Lower lobe of right lung (tissue), 2 donors: Measurements from ENCODE around the gene DNAJC21. TPM values are rescaled to one million over a fixed set of nuclear protein-coding genes. Genes with fewer than 3 reads are reported as not detected.

Source experiments
- ATAC-seq, 2 donors: fragments of 200-7000 bp; cut with Tn5 transposase; one replicate each; pipeline ENCODE4 v1.9.1; 2020 to 2022; ENCODE audit warnings: mild to moderate bottlenecking in 2 of 2, moderate library complexity in 2 of 2
- DNase-seq: peaks from one replicate; pipeline ENCODE4 v3.0.0-alpha.2; 2020
- H3K27ac ChIP-seq: fragments of 200-600 bp; one replicate; pipeline ENCODE4 v1.8.0; 2022
- H3K27me3 ChIP-seq: fragments of 200-600 bp; one replicate; pipeline ENCODE4 v1.8.0; 2022; ENCODE audit warnings: low read depth
- H3K36me3 ChIP-seq: fragments of 200-600 bp; one replicate; pipeline ENCODE4 v1.8.0; 2022; ENCODE audit warnings: mild to moderate bottlenecking
- H3K4me1 ChIP-seq: fragments of 200-600 bp; one replicate; pipeline ENCODE4 v1.8.0; 2022
- H3K4me3 ChIP-seq: fragments of 200-600 bp; one replicate; pipeline ENCODE4 v1.8.0; 2022; ENCODE audit warnings: mild to moderate bottlenecking
- H3K9me3 ChIP-seq: fragments of 200-600 bp; one replicate; pipeline ENCODE4 v1.8.0; 2022
- intact Hi-C: fragments of 100-400 bp; cut with DNase I; formaldehyde crosslinking; loops from one replicate; pipeline ENCODE4 v1.11.0; 2022
- total RNA-seq: library from RNA; stranded (reverse); fragmentation: NEBNext Ultra II Directional; extraction: Animal tissue kit (Norgen Biotek cat#: 25700); gene quantifications from one replicate; pipeline ENCODE4 v1.2.1, GENCODE V29; 2021
- TF ChIP-seq, protein P1 (sequence below): fragments of 200-600 bp; IDR thresholded peaks from one replicate; pipeline ENCODE4 v1.8.0; 2022; ENCODE audit warnings: antibody characterized with exemption, mild to moderate bottlenecking
- donor health status: DM: no; HTN: yes; CAD: no; lungs with severe emphysema.

The DNAJC21 gene
- total RNA-seq, 1 donor from 2014 or later, result 49.4 TPM

- ATAC-seq (peak; percentile 88 to 89), DNase-seq (peak; percentile 96)
- Histone ChIP-seq H3K9me3 (no peaks in the 10 kb centered on the region), H3K27me3 (no peaks in the 10 kb centered on the region), H3K27ac (peak overlapping the region; percentile 88), H3K4me3 (peak overlapping the region; percentile 80), H3K4me1 (peaks cover 27% of the 10 kb centered on the region), H3K36me3 (peaks cover 27% of the 10 kb centered on the region)
- intact Hi-C loops, result no loop called here
- TF ChIP-seq, protein P1, sequence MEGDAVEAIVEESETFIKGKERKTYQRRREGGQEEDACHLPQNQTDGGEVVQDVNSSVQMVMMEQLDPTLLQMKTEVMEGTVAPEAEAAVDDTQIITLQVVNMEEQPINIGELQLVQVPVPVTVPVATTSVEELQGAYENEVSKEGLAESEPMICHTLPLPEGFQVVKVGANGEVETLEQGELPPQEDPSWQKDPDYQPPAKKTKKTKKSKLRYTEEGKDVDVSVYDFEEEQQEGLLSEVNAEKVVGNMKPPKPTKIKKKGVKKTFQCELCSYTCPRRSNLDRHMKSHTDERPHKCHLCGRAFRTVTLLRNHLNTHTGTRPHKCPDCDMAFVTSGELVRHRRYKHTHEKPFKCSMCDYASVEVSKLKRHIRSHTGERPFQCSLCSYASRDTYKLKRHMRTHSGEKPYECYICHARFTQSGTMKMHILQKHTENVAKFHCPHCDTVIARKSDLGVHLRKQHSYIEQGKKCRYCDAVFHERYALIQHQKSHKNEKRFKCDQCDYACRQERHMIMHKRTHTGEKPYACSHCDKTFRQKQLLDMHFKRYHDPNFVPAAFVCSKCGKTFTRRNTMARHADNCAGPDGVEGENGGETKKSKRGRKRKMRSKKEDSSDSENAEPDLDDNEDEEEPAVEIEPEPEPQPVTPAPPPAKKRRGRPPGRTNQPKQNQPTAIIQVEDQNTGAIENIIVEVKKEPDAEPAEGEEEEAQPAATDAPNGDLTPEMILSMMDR, result no peak
Measured at GRCh38 chr5:34929720-34930461, 532 bp downstream of the DNAJC21 start.

DNA sequence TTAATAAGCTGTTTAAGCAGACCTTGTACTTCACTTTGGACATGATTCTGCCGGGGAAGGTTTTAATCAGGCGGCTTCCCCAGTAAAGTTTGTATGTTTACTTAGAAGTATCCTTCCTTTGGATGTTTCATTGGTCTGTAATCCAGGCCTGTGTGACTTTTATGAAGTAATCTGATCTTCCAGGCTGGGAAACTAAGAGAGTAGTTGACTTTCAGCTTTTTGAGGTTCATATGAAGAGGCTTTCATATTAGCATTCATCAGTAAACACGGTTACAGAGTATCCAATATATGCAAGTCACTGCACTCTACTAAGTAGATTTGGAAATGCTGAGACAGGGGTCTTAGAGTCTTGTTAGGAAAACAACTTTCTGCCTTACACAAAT, 1.1 kb downstream of the DNAJC21 start:
- H3K4me3 ChIP-seq, result peak overlapping the region; percentile 80
- no peaks in the 10 kb centered on the region for H3K9me3 ChIP-seq
- DNase-seq (no peak), ATAC-seq (no peak)
- peaks cover 25% of the 10 kb centered on the region for H3K36me3 ChIP-seq
- TF ChIP-seq, protein P1, result no peak
- peaks cover 27% of the 10 kb centered on the region for H3K4me1 ChIP-seq
- H3K27ac ChIP-seq, result peak overlapping the region; percentile 88
- no peaks in the 10 kb centered on the region for H3K27me3 ChIP-seq
- intact Hi-C loops, result no loop called here

DNA sequence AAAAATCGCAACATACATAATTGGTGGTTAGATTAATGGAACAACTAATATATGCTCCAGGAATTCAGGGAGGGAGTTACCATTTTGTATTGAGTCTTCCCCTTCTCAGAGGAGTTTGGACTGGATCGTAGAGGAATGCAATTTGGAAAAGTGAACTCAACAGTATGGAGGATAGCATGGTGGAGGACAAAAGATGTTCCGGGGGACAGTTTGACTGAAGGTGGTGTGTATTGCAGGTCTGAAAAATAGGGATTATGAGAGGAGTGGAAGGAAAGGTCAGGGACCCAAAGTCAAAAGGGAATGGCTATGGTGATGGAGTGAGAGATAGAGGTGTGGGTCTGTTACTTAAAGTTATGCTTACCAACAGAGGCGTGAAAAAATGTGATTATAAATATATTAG, 1.5 kb downstream of the DNAJC21 start:
- intact Hi-C loops, result no loop called here
- H3K36me3 ChIP-seq, result peaks cover 25% of the 10 kb centered on the region
- H3K4me1 ChIP-seq, result peaks cover 27% of the 10 kb centered on the region
- TF ChIP-seq, protein P1, result no peak
- ATAC-seq (no peak), DNase-seq (no peak)
- H3K27me3 ChIP-seq, result no peaks in the 10 kb centered on the region
- no peaks in the 10 kb centered on the region for H3K9me3 ChIP-seq
- H3K27ac ChIP-seq, result peak overlapping the region; percentile 88
- H3K4me3 ChIP-seq, result peak overlapping the region; percentile 80

- TF ChIP-seq, protein P1, result no peak
- Histone ChIP-seq H3K4me1 (peaks cover 27% of the 10 kb centered on the region), H3K27ac (no peak overlapping the region), H3K27me3 (no peaks in the 10 kb centered on the region), H3K4me3 (no peak overlapping the region), H3K36me3 (peaks cover 37% of the 10 kb centered on the region), H3K9me3 (no peaks in the 10 kb centered on the region)
- DNase-seq, result no peak
- no peak for ATAC-seq
- intact Hi-C loops, result no loop called here
Measured at GRCh38 chr5:34932947-34933346, 3.6 kb downstream of the DNAJC21 start.

DNA sequence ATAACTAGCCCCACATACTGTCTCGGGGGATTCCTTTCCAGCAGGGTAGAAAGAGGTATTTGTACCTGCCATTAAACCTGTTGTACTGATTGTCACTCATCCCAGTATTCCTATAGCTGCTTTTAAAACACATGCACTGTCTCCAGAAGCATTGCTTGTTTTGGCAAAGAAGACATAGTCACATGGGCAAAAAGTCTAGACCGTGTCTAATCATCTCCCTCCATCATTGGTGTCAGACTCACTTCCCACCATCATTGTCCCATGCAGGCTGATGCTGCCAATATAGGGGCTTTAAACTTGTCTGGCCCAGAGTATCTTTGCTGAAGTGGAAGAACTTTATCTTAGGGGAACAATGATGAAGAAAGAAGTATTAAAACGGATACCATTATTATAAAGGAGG, 12.6 kb downstream of the DNAJC21 start:
- no peak overlapping the region for H3K27ac ChIP-seq
- no peak overlapping the region for H3K4me3 ChIP-seq
- ATAC-seq, result no peak
- no peaks in the 10 kb centered on the region for H3K4me1 ChIP-seq
- H3K9me3 ChIP-seq, result no peaks in the 10 kb centered on the region
- TF ChIP-seq, protein P1, result no peak
- H3K36me3 ChIP-seq, result peaks cover 97% of the 10 kb centered on the region
- no peak for DNase-seq
- intact Hi-C loops, result no loop called here
- no peaks in the 10 kb centered on the region for H3K27me3 ChIP-seq
